ENCODE data around the gene FOXJ2. TPM values are rescaled to one million over a fixed set of nuclear protein-coding genes. Genes with fewer than 3 reads are reported as not detected.
"Not testable (repeated sequence)": the region's sequence is repeated elsewhere in the genome, so short reads cannot be mapped to it uniquely, and the experiment has no call there.

Gene FOXJ2
- total and polyA plus RNA-seq, 8 donors, result 15.9 to 28.2 (median 25.4) TPM

DNA sequence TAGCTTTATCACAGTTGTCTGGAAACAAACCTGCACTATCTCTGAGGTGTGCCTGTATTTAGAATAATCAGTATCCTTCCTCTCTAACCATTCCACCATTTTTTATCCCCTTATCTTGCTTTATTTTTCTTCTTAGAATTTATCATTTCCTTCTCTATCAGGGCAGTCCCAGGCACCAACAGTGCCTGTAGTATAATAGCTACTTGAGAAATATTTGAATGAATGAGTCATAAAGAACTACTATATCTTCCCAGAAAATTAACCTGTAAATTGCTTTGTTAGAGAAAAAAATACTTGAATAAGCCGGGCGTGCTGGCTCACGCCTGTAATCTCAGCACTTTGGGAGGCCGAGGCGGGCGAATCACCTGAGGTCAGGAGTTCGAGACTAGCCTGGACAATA lies 21.2 kb upstream of the FOXJ2 start:
- TF ChIP-seq, protein P1, sequence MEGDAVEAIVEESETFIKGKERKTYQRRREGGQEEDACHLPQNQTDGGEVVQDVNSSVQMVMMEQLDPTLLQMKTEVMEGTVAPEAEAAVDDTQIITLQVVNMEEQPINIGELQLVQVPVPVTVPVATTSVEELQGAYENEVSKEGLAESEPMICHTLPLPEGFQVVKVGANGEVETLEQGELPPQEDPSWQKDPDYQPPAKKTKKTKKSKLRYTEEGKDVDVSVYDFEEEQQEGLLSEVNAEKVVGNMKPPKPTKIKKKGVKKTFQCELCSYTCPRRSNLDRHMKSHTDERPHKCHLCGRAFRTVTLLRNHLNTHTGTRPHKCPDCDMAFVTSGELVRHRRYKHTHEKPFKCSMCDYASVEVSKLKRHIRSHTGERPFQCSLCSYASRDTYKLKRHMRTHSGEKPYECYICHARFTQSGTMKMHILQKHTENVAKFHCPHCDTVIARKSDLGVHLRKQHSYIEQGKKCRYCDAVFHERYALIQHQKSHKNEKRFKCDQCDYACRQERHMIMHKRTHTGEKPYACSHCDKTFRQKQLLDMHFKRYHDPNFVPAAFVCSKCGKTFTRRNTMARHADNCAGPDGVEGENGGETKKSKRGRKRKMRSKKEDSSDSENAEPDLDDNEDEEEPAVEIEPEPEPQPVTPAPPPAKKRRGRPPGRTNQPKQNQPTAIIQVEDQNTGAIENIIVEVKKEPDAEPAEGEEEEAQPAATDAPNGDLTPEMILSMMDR (IDR thresholded peaks at IDR 0.05), result no peak
- no peak overlapping the region for H3K4me3 ChIP-seq
- ATAC-seq (peak; percentile 74), DNase-seq (no peak)
- H3K4me1 ChIP-seq, result no peaks in the 10 kb centered on the region
- no peaks in the 10 kb centered on the region for H3K9me3 ChIP-seq
- peaks cover 0 to 18% of the 10 kb centered on the region in 2 donors for H3K27me3 ChIP-seq
- H3K27ac ChIP-seq, result no peak overlapping the region
- intact Hi-C loops (cut with DNase I), result no loop called here
- no peaks in the 10 kb centered on the region for H3K36me3 ChIP-seq

DNA sequence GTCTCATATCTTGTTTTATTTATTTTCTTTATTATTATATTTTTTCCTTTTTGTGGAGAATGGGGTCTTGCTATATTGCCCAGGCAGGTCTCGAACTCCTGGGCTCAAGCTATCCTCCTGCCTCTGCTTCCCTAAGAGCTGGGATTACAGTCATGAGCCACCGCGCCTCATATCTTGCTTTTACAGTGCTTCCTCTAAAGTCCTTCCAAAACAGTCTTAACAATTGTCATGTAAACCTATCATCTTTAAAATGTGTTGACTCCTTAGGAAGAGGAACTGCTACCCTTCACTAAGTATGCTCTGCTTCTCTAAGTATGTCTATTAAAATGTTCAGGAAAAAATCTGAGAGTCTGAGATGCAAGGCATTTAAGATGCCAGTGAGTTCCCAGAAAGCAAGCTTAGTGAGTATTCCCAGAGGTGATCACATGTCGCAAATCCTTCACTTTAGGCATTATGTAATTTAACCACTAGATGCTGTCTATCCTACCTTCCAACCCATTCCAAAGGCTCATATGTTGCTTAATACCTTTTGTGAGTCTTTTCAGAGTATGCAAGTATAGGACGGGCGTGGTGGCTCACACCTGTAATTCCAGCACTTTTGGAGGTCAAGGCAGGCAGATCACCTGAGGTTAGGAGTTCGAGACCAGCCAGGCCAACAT lies 19.7 kb upstream of the FOXJ2 start:
- no peak overlapping the region for H3K27ac ChIP-seq
- TF ChIP-seq, protein P1 (IDR thresholded peaks at IDR 0.05), result no peak
- intact Hi-C loops (cut with DNase I), result no loop called here

DNA sequence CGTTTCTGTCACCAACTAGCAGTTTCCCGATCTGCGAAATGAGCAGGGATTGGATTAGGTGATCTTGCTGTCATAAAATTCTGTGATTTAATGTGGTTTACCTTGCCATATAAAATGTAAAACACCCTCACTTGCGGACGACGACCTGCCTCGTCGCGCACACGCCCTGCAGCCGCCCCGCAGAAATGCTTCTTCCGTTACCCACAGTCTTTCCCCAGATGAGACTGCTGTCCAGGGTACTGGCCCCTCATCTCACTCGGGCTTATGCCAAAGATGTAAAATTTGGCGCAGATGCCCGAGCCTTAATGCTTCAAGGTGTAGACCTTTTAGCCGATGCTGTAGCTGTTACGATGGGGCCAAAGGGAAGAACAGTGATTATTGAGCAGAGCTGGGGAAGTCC lies 17.7 kb upstream of the FOXJ2 start:
- Histone ChIP-seq H3K27ac (no peak overlapping the region), H3K27me3 (peaks cover 23 to 53% of the 10 kb centered on the region in 2 donors), H3K4me3 (no peak overlapping the region), H3K36me3 (no peaks in the 10 kb centered on the region), H3K9me3 (no peaks in the 10 kb centered on the region), H3K4me1 (peaks cover 0 to 11% of the 10 kb centered on the region in 2 donors)
- TF ChIP-seq, protein P1 (IDR thresholded peaks at IDR 0.05), result no peak
- intact Hi-C loops (cut with DNase I), result no loop called here
- ATAC-seq (no peak), DNase-seq (no peak)

More for the DNA sequence above, 19.7 kb upstream of the FOXJ2 start:
- H3K27me3 ChIP-seq, result peaks cover 9 to 33% of the 10 kb centered on the region in 2 donors
- DNase-seq, result no peak
- H3K4me3 ChIP-seq, result no peak overlapping the region
- no peaks in the 10 kb centered on the region for H3K4me1 ChIP-seq
- peak; percentile 48 for ATAC-seq
- no peaks in the 10 kb centered on the region for H3K36me3 ChIP-seq
- no peaks in the 10 kb centered on the region for H3K9me3 ChIP-seq

DNA sequence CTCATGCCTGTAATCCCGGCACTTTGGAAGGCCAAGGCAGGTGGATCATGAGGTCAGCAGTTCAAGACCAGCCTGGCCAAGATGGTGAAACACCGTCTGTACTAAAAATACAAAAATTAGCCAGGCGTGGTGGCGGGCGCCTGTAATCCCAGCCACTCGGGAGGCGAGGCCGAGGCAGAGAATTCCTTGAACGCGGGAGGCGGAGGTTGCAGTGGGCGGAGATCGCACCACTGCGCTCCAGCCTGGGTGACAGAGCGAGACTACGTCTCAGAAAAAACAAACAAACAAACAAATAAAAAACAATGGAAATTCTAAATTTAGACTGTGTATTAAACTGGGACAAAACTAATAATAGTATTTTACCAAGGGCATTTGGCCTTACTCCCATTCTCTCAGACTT lies 14.3 kb upstream of the FOXJ2 start:
- intact Hi-C loops (cut with DNase I); ATAC-seq; DNase-seq; H3K9me3 ChIP-seq; H3K27ac ChIP-seq; H3K36me3 ChIP-seq: not testable (repeated sequence)
- Histone ChIP-seq H3K27me3 (peaks cover 23 to 58% of the 10 kb centered on the region in 2 donors), H3K4me1 (peaks cover 0 to 11% of the 10 kb centered on the region in 2 donors), H3K4me3 (peak overlapping the region in 1 of 2 donors; percentile 26)

DNA sequence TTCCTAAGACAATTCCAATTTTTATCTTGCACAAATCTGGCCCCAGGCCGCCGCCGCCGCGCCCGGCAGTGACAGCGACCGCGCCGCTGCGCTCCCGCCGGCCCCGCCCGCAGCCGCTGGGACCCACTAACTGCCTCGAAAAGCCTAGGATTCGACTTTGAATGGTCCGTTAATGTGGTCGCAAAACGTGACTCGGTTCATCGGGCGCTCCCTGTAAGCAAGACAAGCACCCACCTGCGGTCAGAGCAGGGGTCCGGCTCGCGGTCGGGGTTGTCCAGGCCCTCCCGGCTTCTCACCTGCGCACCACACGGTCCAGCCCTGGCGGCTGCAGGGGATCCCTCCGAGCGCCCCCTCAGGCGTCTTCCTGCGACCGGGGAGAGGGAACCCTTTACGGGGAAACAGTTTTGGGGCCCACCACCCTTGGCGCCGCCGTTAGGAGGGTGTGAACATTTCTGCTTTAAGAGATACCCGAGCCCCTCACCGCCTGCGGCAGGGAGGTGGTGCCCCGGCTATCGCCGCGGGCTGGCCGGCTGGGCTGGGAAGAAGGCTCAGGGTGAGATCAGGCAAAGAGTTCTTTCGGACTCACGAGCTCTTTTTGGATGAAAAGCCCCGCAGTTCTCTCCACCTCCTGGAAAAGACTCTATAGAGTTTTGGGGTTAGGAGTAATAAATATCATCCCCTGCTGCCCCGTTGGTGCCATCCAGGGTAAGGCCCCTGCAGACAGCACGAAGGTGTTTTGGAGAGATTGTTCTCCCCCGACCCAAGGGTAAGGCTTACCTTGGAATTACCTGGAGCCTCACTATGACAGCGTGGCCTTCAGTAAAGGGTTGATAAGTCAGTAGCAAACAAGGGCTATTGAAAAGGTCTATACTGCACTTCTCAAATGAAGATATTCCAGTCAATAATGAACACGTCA lies 13.6 kb upstream of the FOXJ2 start:
- Histone ChIP-seq H3K27ac (no peak overlapping the region), H3K9me3 (no peaks in the 10 kb centered on the region), H3K4me3 (peak overlapping the region; percentile 9 to 26), H3K27me3 (peaks cover 23 to 58% of the 10 kb centered on the region in 2 donors), H3K36me3 (no peaks in the 10 kb centered on the region), H3K4me1 (peaks cover 0 to 11% of the 10 kb centered on the region in 2 donors)
- ATAC-seq, result peak; percentile 51
- TF ChIP-seq, protein P1 (IDR thresholded peaks at IDR 0.05), result no peak
- no peak for DNase-seq
- intact Hi-C loops (cut with DNase I), result no loop called here

All from left lung (tissue), 10 donors.